ENCODE data around the gene C1orf232. TPM values are rescaled to one million over a fixed set of nuclear protein-coding genes. Genes with fewer than 3 reads are reported as not detected.

Gene C1orf232
- total RNA-seq, 1 experiment from 2014 or later, result not detected

- no peaks in the 10 kb centered on the region for H3K9me2 ChIP-seq (ENCODE audit: insufficient read depth)
- H3K79me2 ChIP-seq (ENCODE audit: insufficient read depth, low read length), result no peaks in the 10 kb centered on the region
- H3K27me3 ChIP-seq (ENCODE audit: insufficient read depth, low read length), result no peaks in the 10 kb centered on the region
- no peak overlapping the region for H3K4me3 ChIP-seq (replicated peaks in 1 of 2; ENCODE audit: low read depth in 1 of 2, low read length in 2 of 2)
- no peak overlapping the region for H2AFZ ChIP-seq (ENCODE audit: low read depth, low read length, poor library complexity, severe bottlenecking)
- DNase-seq (ENCODE audit: low read depth, low spot score) (no peak), ATAC-seq (no peak)
- H3K4me2 ChIP-seq (ENCODE audit: low read length), result no peak overlapping the region
- ChIA-PET CTCF (no interaction called here), POLR2A (no interaction called here), RAD21 (ENCODE audit: low non-redundant PET in 1 of 2, low total read pairs in 2 of 2, uncharacterized antibody in 2 of 2, unreplicated experiment in 2 of 2) (no interaction called here)
- intact Hi-C loops (cut with micrococcal nuclease), result no loop called here
- H3K4me1 ChIP-seq (ENCODE audit: control insufficient read depth in 1 of 2, insufficient read depth in 2 of 2, low read length in 2 of 2), result peaks cover 2 to 4% of the 10 kb centered on the region in 2 experiments; a peak in 1 of 4 replicates
- TF ChIP-seq SIN3A (IDR thresholded peaks at IDR 0.05; ENCODE audit: low read depth), result no peak
- TF ChIP-seq CBX3 (IDR thresholded peaks at IDR 0.05; ENCODE audit: low read depth), result no peak
- no peak for TF ChIP-seq ELF1 (IDR thresholded peaks at IDR 0.05; ENCODE audit: borderline replicate concordance, low read depth)
- no peak for TF ChIP-seq ZFX (IDR thresholded peaks at IDR 0.05)
- no peak for TF ChIP-seq REST (IDR thresholded peaks at IDR 0.05; ENCODE audit: low read depth)
- no peak for TF ChIP-seq JUND (IDR thresholded peaks at IDR 0.05)
- TF ChIP-seq EGR1 (IDR thresholded peaks at IDR 0.05; ENCODE audit: low read depth), result no peak
- TF ChIP-seq MAX (IDR thresholded peaks at IDR 0.05), result no peak
- TF ChIP-seq TCF7L2 (IDR thresholded peaks at IDR 0.05; ENCODE audit: borderline replicate concordance, extremely low read depth, insufficient read depth, insufficient read length), result no peak
- no peak for TF ChIP-seq CTCF (IDR thresholded peaks at IDR 0.05 in 2 of 3, conservative IDR thresholded peaks at IDR 0.05 in 1 of 3; ENCODE audit: borderline replicate concordance in 1 of 3, insufficient read depth in 1 of 3, low read depth in 2 of 3, low read length in 2 of 3)
- no peak for TF ChIP-seq SRF (IDR thresholded peaks at IDR 0.05; ENCODE audit: low read depth)
- no peak for TF ChIP-seq ZNF274 (IDR thresholded peaks at IDR 0.05; ENCODE audit: low read depth, low read length)
- TF ChIP-seq EZH2phosphoT487 (IDR thresholded peaks at IDR 0.05; ENCODE audit: borderline replicate concordance), result no peak
- no peak for TF ChIP-seq ATF3 (IDR thresholded peaks at IDR 0.05)
- no peak for TF ChIP-seq EZH2 (IDR thresholded peaks at IDR 0.05)
- TF ChIP-seq CEBPB (IDR thresholded peaks at IDR 0.05; ENCODE audit: low read depth), result no peak
- TF ChIP-seq RAD21 (IDR thresholded peaks at IDR 0.05; ENCODE audit: low read depth), result no peak
- TF ChIP-seq POLR2AphosphoS5 (IDR thresholded peaks at IDR 0.05; ENCODE audit: low read depth, low read length), result no peak
- no peaks in the 10 kb centered on the region for H3K9me3 ChIP-seq (ENCODE audit: control insufficient read depth in 1 of 2, insufficient read depth in 1 of 2, low read depth in 1 of 2, low read length in 2 of 2)
- no peaks in the 10 kb centered on the region for H4K20me1 ChIP-seq (ENCODE audit: insufficient read depth)
- H3K9ac ChIP-seq (ENCODE audit: low read length), result no peak overlapping the region
- no TSS peak for BruUV-seq (replicated peaks)
- no peaks in the 10 kb centered on the region for H3K36me3 ChIP-seq (ENCODE audit: control insufficient read depth in 1 of 2, insufficient read depth in 2 of 2, low read length in 2 of 2)
- no peak overlapping the region for H3K27ac ChIP-seq (ENCODE audit: low read depth, low read length)
These were observed 31.6 kb upstream of the C1orf232 start for GRCh38 chr1:26200413-26200812.
